Skeletal muscle cell (primary cell): ENCODE measurements around the gene ARHGEF26.

ENCODE experiments used
- DNase-seq: peaks from one replicate; pipeline ENCODE4 v3.0.0-alpha.2; 2010; ENCODE audit warnings: low read depth
- H3K4me3 ChIP-seq: 2 replicates; pipeline ENCODE4 v1.5.1; 2011; ENCODE audit warnings: low read depth, mild to moderate bottlenecking, control low read depth, low read length, moderate library complexity

Gene ARHGEF26

GRCh38 chr3:154188846-154189245 lies 67.7 kb downstream of the ARHGEF26 start:
- no peak overlapping the region for H3K4me3 ChIP-seq
- DNase-seq, result no peak

GRCh38 chr3:154191520-154191919 lies 70.3 kb downstream of the ARHGEF26 start:
- no peak overlapping the region for H3K4me3 ChIP-seq
- no peak for DNase-seq

- no peak overlapping the region for H3K4me3 ChIP-seq
- no peak for DNase-seq
These were observed 71.0 kb downstream of the ARHGEF26 start for GRCh38 chr3:154192225-154192624.

DNA sequence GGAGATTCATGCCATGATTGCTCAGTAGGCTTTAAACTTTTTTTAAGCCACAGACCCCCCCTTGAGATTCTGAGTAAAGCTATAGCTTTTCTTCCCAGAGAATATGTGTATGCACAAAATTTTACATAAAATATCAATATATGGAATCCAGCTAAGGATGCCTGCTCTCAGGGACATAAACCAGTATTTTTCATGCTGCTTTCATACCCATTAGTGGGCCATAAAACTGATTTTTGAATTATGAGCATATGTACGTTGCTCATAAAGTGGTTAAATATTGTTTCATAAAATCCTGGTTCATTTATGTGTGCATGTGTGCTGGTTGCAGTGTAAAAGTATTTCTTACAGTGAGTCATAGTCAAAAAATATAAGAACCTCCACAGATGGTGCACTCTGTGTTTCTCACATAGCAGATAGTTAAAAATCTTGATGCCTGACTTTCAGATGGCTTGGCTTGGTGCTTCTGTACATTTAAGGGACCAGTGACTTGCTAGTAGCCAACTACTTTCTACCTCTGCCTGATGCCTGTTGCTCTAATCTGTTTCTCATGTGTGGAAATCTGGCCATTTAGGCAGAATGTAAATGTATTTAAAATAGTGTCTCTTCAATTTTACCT lies 71.9 kb downstream of the ARHGEF26 start:
- no peak overlapping the region for H3K4me3 ChIP-seq
- no peak for DNase-seq

- DNase-seq, result no peak
- H3K4me3 ChIP-seq, result no peak overlapping the region
These were observed 73.7 kb downstream of the ARHGEF26 start for GRCh38 chr3:154194877-154195276.

DNA sequence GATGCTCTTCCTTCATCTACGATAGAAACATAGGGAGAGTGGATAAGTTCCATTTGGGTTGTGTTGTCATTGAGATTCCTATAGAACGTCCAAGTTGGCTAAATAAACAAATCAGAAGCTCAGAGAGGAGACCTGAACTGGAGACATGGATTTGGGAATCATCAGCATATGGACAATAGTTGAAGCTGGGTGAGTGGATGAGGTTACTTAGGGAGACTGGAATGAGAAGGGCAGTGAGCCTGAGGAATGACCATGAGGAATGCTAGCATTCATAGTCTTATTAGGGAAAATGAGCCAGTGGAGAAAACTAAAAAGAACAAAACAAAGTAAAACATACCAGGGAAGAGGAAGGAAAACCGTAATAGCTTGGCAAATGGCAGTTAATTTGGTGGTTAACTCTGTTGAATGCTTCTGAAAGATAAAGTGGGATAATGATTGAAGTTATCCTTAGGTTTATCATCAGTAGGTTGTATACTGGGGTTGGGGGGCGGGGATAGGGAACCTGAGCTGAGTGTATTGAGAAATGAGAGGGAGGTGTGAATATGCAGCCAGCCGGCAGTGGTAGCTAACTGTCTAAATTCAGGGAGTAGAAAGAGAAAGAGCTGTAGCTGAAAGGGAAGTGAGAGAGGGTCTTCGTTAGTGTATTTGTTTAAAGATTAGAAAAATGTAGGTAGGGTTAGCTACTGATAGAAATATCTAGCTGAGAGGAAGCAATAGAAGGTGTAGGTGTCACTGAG lies 74.6 kb downstream of the ARHGEF26 start:
- no peak overlapping the region for H3K4me3 ChIP-seq
- DNase-seq, result no peak

- H3K4me3 ChIP-seq, result no peak overlapping the region
- DNase-seq, result no peak
These were observed 76.6 kb downstream of the ARHGEF26 start for GRCh38 chr3:154197751-154198150.

DNA sequence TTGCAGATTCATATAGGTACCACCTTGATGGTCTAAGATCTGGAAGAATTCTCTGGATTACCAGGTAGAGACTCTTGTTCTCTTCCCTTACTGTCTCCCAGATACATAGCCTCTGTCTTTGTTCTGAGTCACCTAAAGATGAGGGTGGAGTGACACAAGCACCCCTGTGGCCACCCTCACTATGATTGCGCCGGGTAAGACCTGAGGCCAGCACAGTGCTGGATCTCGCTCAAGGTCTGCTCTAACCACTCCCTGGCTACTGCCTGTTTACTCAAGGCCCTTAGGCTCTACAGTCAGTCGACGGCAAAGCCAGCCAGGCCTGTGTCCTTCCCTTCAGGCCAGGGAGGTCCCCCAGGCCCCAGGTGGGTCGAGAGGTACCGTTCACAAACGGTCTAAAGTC lies 88.3 kb downstream of the ARHGEF26 start:
- no peak for DNase-seq
- no peak overlapping the region for H3K4me3 ChIP-seq

GRCh38 chr3:154210986-154211385 lies 89.8 kb downstream of the ARHGEF26 start:
- H3K4me3 ChIP-seq, result no peak overlapping the region
- DNase-seq, result no peak

- no peak overlapping the region for H3K4me3 ChIP-seq
- DNase-seq, result no peak
These were observed 93.1 kb downstream of the ARHGEF26 start for GRCh38 chr3:154214306-154214705.

DNA sequence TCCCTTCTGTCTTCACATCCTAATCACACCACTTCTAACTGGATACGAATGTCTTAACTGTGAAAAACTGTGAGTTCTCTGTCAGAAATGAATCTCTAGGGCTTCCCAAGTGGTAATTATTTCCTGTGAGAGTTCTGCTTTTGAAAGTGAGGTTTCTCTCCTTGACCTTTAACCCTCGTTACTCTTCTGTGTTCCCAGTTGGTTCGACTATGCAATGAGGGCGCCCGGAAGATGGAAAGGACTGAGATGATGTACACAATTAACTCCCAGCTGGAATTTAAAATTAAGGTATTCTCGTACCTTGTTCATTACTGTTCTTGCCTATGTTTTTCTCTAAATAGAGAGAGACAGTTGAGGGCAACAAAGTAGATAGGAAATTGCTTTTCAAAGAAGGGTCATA lies 96.5 kb downstream of the ARHGEF26 start:
- no peak for DNase-seq

GRCh38 chr3:154218728-154219127 lies 97.5 kb downstream of the ARHGEF26 start:
- DNase-seq, result no peak
- no peak overlapping the region for H3K4me3 ChIP-seq

More for the DNA sequence above, 96.5 kb downstream of the ARHGEF26 start:
- H3K4me3 ChIP-seq, result no peak overlapping the region

DNA sequence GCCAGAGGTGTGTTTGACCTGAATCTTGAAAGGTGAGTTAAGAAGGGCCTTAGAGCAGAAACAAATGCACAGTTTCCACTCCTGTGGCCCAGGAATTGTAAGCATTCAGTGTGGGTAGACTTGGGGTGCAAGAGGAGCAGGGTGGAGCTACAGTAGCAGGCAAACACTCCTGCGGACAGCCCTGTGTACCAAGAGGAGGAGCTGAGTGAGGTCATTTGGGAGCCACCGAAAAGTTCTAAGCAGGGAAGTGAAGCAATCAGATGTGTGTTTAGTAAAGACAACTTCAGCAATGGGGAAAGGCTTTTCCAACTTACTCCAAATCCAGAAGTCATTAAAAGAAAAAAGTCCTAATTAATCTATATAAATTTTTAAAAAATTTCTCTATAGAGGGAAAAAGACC lies 99.3 kb downstream of the ARHGEF26 start:
- no peak overlapping the region for H3K4me3 ChIP-seq
- no peak for DNase-seq

GRCh38 chr3:154223519-154223918 lies 102.3 kb downstream of the ARHGEF26 start:
- DNase-seq, result no peak
- H3K4me3 ChIP-seq, result no peak overlapping the region

GRCh38 chr3:154224366-154224765 lies 103.2 kb downstream of the ARHGEF26 start:
- no peak for DNase-seq
- no peak overlapping the region for H3K4me3 ChIP-seq

- no peak for DNase-seq
- H3K4me3 ChIP-seq, result no peak overlapping the region
These were observed 103.7 kb downstream of the ARHGEF26 start for GRCh38 chr3:154224866-154225265.

- no peak for DNase-seq
- H3K4me3 ChIP-seq, result no peak overlapping the region
These were observed 104.3 kb downstream of the ARHGEF26 start for GRCh38 chr3:154225536-154225935.

GRCh38 chr3:154227531-154227930 lies 106.3 kb downstream of the ARHGEF26 start:
- no peak overlapping the region for H3K4me3 ChIP-seq
- DNase-seq, result no peak

DNA sequence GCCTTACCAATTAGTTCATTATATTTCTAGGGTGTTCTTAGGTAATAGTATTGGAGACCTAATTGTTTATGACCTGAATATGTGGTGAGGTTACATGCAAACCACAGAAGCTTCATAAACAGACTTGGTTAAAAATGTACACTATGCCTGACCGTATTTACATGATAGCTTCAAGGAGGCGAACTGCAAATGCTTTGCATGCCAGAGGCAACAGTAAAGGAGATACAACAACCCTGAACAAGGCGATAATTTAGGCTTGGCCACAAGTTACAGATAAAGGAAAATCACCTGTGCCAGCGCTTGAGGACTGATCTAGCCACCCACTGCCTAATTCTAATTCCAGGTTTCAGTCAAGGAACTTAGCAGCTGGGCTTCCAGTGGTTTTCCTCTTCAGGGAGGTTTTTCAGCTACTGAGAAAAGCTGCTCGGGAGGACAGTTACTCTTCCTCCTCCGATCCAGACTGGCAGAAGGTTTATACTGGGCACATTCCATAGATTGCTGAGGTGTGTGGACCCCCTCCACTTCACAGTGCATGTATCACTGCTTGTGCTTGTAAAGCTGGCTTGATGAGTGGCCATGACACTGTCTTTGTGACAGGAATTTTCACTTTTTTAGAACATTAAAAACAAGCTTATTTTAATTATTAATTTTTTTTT lies 107.5 kb downstream of the ARHGEF26 start:
- DNase-seq, result no peak
- H3K4me3 ChIP-seq, result no peak overlapping the region

GRCh38 chr3:154229217-154229590 lies 108.0 kb downstream of the ARHGEF26 start:
- no peak overlapping the region for H3K4me3 ChIP-seq
- DNase-seq, result no peak

GRCh38 chr3:154235330-154235729 lies 114.1 kb downstream of the ARHGEF26 start:
- H3K4me3 ChIP-seq, result no peak overlapping the region
- DNase-seq, result no peak
